NK-92 treated with Interleukin-12 subunit alpha and Interleukin-12 subunit beta, amount 100 ng/mL, for 24 hours (cell line): ENCODE measurements around the gene LRRC47.

Experiments
- DNase-seq: peaks from one replicate; lab custom pipeline; 2025; lab: John Stamatoyannopoulos, UW

LRRC47 gene

GRCh38 chr1:3785456-3786157 lies 10.7 kb downstream of the LRRC47 start:
- no peak for DNase-seq

GRCh38 chr1:3785045-3785444 lies 11.3 kb downstream of the LRRC47 start:
- DNase-seq: no peak

GRCh38 chr1:3783651-3784474 lies 12.4 kb downstream of the LRRC47 start:
- DNase-seq: no peak

GRCh38 chr1:3780901-3781300 lies 15.4 kb downstream of the LRRC47 start:
- DNase-seq: no peak

DNA sequence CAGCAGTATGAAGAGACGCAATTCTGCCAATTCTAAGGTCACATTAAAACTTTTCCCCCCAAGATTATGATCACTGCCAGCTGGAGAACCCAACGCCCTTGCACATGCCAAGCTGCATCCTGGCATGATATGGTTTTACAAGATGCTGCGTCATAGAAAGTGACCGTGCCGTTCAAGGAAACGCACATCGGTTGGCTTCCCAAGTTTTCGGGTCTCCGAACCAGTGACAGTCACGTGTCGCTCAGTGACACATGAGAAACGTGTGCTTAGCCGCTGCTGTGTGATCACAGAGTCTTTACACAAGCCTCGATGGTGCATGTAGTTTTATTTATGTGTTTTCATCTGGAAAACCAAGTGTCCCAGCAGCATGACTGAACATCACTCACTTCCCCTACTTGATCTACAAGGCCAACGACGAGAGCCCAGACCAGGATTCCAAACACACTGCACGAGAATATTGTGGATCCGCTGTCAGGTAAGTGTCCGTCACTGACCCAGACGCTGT lies 16.3 kb downstream of the LRRC47 start:
- DNase-seq: no peak

GRCh38 chr1:3779265-3779911 lies 16.9 kb downstream of the LRRC47 start:
- no peak for DNase-seq

GRCh38 chr1:3778590-3779264 lies 17.6 kb downstream of the LRRC47 start:
- no peak for DNase-seq

DNA sequence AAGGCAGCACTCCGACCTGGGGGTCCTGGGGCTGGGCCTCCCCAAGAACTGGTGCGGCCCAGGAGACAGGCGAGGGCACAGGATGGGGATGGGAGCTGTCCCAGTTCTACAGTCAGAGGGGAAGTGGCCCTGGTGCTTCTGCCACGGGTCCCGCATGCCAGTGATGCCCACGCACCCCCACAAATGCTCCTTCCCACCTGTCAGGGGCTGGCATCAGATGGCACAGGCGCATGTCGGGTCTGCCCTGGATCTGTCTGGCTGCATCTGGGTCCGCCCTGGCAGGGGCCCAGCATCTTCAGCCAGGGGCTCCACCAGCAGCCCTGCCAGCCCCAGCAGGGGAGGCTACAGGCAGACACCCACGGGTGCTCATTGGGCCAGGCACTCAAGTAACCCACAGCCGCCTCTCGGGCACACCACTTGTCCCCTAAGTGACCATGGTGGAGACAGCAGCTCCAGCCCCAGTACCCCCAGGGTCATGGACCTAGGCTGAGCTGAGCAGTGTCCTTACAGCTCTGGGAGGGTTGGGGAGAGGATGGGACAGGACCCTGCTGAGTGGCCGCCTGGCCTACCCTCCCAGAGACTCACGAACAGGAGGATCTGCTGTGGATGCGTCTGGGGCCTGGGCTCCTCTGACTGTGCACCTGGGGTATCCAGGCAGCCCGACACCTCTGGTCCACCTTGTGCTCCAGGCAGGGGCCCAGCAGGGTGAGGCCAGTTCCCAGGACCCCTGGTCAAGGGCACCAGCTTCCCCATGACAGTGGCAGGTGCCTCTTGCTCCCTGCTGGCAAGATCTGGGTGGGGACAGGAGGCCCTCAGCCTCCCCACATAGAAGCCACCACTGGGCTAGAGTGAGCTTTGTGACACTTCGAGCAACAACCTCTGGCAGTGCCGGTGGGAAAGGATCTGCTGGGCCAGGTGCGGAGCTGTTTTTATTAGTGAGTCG lies 18.4 kb downstream of the LRRC47 start:
- no peak for DNase-seq

- no peak for DNase-seq
These were observed 19.2 kb downstream of the LRRC47 start for GRCh38 chr1:3777078-3777547.

- no peak for DNase-seq
These were observed 19.9 kb downstream of the LRRC47 start for GRCh38 chr1:3776231-3776961.

DNA sequence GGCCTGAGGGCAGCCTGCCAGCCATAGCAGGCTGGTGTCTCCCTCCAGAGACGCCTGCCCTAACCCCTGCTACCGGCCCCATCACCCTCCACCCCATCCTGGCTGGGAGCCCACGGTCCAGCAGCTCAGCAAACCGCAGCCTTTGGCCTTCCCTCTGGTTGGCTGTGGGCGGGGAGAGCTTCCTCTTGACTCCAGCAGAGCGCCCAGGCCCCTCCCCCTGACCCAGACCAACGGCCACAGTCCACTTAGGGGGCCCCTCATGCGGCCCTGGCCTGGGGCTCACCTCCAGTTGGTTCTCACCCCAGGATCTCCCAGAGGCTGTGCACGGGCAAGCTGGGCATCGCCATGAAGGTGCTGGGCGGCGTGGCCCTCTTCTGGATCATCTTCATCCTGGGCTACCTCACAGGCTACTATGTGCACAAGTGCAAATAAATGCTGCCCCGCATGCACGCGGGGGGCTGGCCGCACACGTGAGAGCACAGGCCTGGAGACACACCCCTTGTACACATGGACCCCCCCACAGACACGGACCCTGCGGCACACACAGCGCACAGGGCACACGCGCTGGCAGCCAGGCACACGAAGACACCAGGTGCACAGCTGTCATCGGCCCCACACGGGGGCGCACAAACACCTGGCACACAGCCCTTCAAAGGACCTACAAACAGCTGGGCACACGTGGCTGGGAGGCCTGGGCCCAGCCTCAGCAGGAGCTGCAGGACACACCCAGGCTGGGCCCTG lies 20.6 kb downstream of the LRRC47 start:
- DNase-seq: no peak

- DNase-seq: no peak
These were observed 21.3 kb downstream of the LRRC47 start for GRCh38 chr1:3774946-3775489.

DNA sequence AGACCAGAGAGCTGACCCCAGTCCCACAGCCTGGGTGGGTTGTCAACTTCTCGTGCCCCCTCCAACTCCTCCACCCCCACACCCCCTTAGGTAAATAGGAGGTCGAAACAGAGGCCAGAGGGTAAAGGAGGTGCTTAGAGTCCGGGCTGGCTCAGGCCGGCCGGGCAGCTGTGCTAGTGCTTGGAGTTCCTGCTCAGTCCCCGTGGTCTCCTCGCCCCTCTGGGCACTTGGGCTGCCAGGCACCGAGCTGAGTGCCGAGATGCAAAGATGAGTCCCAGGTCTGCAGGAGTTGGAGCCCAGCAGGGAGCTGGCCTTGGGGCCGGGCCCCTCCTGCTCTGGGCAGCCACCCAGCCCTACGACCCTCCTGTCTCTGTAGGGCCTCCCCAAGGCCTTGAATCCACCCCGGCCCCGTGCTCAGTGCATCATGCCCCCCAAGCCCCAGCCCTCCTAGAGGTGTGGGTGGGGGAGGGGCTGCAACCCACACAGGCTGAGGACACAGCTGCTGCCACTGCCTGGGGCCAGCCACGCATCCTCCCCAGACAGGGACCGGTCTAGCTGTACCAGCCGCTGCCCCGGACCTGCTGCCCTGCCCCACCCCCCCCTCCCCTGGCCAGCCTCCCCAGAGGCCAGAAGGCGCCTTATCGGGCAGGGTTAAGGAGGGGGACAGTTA lies 21.9 kb downstream of the LRRC47 start:
- no peak for DNase-seq

DNA sequence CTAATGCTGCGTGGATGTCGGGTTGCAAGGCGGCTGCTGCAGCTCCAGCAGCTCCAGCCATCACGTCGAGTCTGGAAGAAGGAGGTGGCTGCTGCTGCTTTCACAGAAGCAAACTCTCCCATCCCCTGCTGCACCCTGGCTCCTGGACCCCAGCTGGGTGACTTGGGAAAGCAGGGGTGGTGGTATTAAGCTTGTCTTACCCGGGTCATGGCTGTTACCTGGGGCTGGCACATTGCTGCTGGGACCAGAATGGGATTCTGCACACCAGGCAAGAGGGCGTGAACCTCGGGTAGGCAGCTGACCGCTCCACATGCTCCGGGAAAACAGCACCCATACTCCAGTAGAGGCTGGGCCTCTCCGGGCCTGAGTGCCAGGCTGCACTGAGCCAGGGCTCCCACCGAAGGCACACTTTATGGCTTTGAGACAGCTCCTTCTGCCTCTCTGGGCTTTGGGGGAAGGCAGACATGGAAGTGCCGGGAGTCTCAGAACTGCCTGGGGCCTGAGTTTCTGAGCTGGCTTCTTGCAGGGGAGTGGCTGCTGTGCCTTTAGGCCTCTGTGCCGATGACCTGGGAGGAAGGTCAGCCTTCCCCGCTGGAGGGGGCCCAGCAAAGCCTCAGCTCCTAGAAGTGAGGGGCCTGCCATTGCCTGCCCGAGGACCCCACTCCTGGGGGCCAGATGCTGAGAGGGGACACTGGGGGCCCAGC lies 22.6 kb downstream of the LRRC47 start:
- no peak for DNase-seq

DNA sequence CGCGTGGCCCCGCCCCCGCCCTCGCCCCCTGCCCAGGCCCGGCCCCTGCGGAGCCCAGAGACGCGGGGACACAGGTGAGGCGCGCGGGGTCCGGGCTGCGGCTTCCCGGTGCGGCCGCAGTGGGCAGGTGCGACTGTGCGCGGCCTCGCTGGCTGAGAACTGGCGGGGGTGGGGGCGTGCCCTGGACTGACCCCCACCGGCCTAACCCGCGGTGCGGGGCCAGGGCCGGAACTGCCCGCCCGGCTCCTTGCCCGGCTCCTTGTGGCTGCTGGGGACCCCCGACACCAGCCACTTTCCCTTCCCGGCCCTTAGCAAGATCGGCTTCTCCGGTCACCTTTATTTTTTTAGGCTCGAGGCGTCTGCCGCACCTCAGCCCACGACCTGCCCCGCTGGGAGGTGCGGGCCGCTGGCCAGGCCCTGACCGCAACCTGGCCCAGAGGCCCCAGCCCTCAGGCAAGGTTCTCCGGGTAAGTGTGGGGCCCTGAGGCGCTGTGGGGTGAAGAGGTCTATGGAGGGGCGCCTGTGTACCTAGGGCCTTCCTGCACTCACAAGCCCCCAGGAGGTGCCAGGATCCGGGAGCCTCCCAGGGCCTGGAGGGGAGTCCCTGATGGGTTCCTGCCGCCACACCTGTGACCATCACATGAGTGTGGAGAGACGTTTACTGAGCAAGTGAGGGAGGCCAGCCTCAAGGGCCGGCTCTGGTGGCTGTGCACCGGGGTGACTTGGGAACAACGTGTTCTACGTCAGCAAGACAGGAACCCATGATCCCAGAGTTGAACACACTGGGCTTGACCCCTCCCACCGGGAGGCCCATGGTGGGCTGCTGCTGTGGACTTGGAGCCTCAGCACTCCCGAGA lies 23.4 kb downstream of the LRRC47 start, which contains the start of gene SMIM1:
Gene SMIM1 (plus strand): TSS at position 35 of the 857 bp plus-strand sequence. CDS start 2,625 bp downstream, outside the sequence.
- DNase-seq: no peak

- DNase-seq: no peak
These were observed 24.1 kb downstream of the LRRC47 start for GRCh38 chr1:3772027-3772714.
